HepG2 (cell line): ENCODE data around the gene TMCO6. TPM values are rescaled to one million over a fixed set of nuclear protein-coding genes. Genes with fewer than 3 reads are reported as not detected.

Experiments
- ATAD3A ChIP-seq: sonication (generic); formaldehyde crosslinking; IDR thresholded peaks from 2 replicates; pipeline ENCODE4 v1.4.0; 2020; ENCODE audit warnings: missing genetic modification reagents
- CREM ChIP-seq, 2 experiments: sonication (generic) in 1 of 2; formaldehyde crosslinking in 1 of 2; IDR thresholded peaks; 2 replicates each; pipeline versions ENCODE4 v1.4.0 to v1.6.1; 2016 to 2020; ENCODE audit warnings: antibody characterized with exemption in 1 of 2, mild to moderate bottlenecking in 1 of 2, missing genetic modification reagents in 1 of 2
- DBP ChIP-seq: sonication (generic); formaldehyde crosslinking; IDR thresholded peaks from 2 replicates; pipeline ENCODE4 v1.4.0; 2020; ENCODE audit warnings: missing genetic modification reagents; ENCODE audit errors: not compliant biosample characterization
- DZIP1 ChIP-seq: sonication (generic); formaldehyde crosslinking; IDR thresholded peaks from 2 replicates; pipeline ENCODE4 v1.5.0; 2020; ENCODE audit warnings: mild to moderate bottlenecking, missing genetic modification reagents
- FOXK2 ChIP-seq: fragments of 450-650 bp; IDR thresholded peaks from 2 replicates; pipeline ENCODE4 v1.6.1; 2016
- GATAD2A ChIP-seq: IDR thresholded peaks from 2 replicates; pipeline ENCODE4 v1.6.1; 2016
- HBP1 ChIP-seq: IDR thresholded peaks from 2 replicates; pipeline ENCODE4 v1.6.1; 2016; ENCODE audit warnings: low read depth, control low read depth
- HNRNPK ChIP-seq: fragments of 200-400 bp; formaldehyde crosslinking; IDR thresholded peaks from 2 replicates; pipeline ENCODE4 v1.6.1; 2018; ENCODE audit warnings: low read length, low read depth, moderate library complexity, mild to moderate bottlenecking; ENCODE audit not compliant: poor library complexity, severe bottlenecking
- JUNB ChIP-seq: sonication (generic); formaldehyde crosslinking; IDR thresholded peaks from 2 replicates; pipeline ENCODE4 v1.8.0; 2022; ENCODE audit warnings: missing genetic modification reagents, mild to moderate bottlenecking, borderline replicate concordance
- MTA3 ChIP-seq: sonication (generic); formaldehyde crosslinking; IDR thresholded peaks from 2 replicates; pipeline ENCODE4 v1.4.0; 2020; ENCODE audit warnings: missing genetic modification reagents
- NFYB ChIP-seq: sonication (generic); formaldehyde crosslinking; IDR thresholded peaks from 2 replicates; pipeline ENCODE4 v1.4.0; 2020; ENCODE audit warnings: missing genetic modification reagents
- NPAS2 ChIP-seq: sonication (generic); formaldehyde crosslinking; IDR thresholded peaks from 2 replicates; pipeline ENCODE4 v1.8.0; 2022; ENCODE audit warnings: mild to moderate bottlenecking, missing genetic modification reagents, borderline replicate concordance
- PCBP1 ChIP-seq: fragments of 200-400 bp; formaldehyde crosslinking; IDR thresholded peaks from 2 replicates; pipeline ENCODE4 v1.6.1; 2017; ENCODE audit warnings: mild to moderate bottlenecking, low read depth, low read length, borderline replicate concordance
- TBX2 ChIP-seq: sonication (generic); formaldehyde crosslinking; IDR thresholded peaks from 2 replicates; pipeline ENCODE4 v1.5.0; 2020; ENCODE audit warnings: missing genetic modification reagents, mild to moderate bottlenecking, borderline replicate concordance
- ZFP1 ChIP-seq: IDR thresholded peaks from 2 replicates; pipeline ENCODE4 v1.6.1; 2016
- ZNF260 ChIP-seq: sonication (generic); formaldehyde crosslinking; IDR thresholded peaks from 2 replicates; pipeline ENCODE4 v1.4.0; 2020; ENCODE audit warnings: missing genetic modification reagents, low read depth, mild to moderate bottlenecking, borderline replicate concordance
- ZNF280B ChIP-seq: sonication (generic); formaldehyde crosslinking; IDR thresholded peaks from 2 replicates; pipeline ENCODE4 v1.5.0; 2020; ENCODE audit warnings: missing genetic modification reagents, mild to moderate bottlenecking, borderline replicate concordance
- ZNF362 ChIP-seq: sonication (generic); formaldehyde crosslinking; IDR thresholded peaks from 2 replicates; pipeline ENCODE4 v1.4.0; 2020; ENCODE audit warnings: missing genetic modification reagents, mild to moderate bottlenecking, borderline replicate concordance
- ZNF468 ChIP-seq: sonication (generic); formaldehyde crosslinking; IDR thresholded peaks from 2 replicates; pipeline ENCODE4 v1.8.0; 2022; ENCODE audit warnings: mild to moderate bottlenecking, moderate library complexity, missing genetic modification reagents
- ZNF547 ChIP-seq: sonication (generic); formaldehyde crosslinking; IDR thresholded peaks from 2 replicates; pipeline ENCODE4 v1.5.1; 2020; ENCODE audit warnings: mild to moderate bottlenecking, missing genetic modification reagents
- ZNF598 ChIP-seq: sonication (generic); formaldehyde crosslinking; IDR thresholded peaks from 2 replicates; pipeline ENCODE4 v1.5.1; 2020; ENCODE audit warnings: mild to moderate bottlenecking, missing genetic modification reagents, borderline replicate concordance
- ZNF724P ChIP-seq: sonication (generic); formaldehyde crosslinking; IDR thresholded peaks from 2 replicates; pipeline ENCODE4 v1.8.0; 2022; ENCODE audit warnings: missing genetic modification reagents, borderline replicate concordance
- ZNF740 ChIP-seq: sonication (generic); formaldehyde crosslinking; IDR thresholded peaks from 2 replicates; pipeline ENCODE4 v1.4.0; 2020; ENCODE audit warnings: missing genetic modification reagents
- polyA plus RNA-seq, 8 experiments: library from polyadenylated mRNA; depleted of rRNA in 3 of 8; stranded (reverse) in 7 of 8; unstranded in 1 of 8; fragments of >200 nt; fragmentation: Illumina TruSeq in 4 of 8; extraction: Trizol in 4 of 8; gene quantifications; 2 replicates each; pipeline versions ENCODE4 v1.2.1 to v1.2.3, GENCODE V29; 2011 to 2016; ENCODE audit warnings: low read depth in 4 of 8, missing spikeins in 1 of 8, mixed read lengths in 1 of 8; ENCODE audit not compliant: insufficient read depth in 1 of 8
- total RNA-seq, 5 experiments: library from RNA; depleted of rRNA; stranded (reverse); fragments of >200 nt; fragmentation: Illumina TruSeq; extraction: Trizol; gene quantifications; 2 replicates each; pipeline ENCODE4 v1.2.3, GENCODE V29; 2016; ENCODE audit warnings: low read depth in 1 of 5

The TMCO6 gene
- total and polyA plus RNA-seq, 2 of the 13 experiments (the other 11 are each of a cell fraction or from before 2014, with no cell fraction given) = 16.6 to 28.2 TPM

GRCh38 chr5:140633021-140633471 lies 6.2 kb upstream of the TMCO6 start, which contains the start of gene CD14 (continued):
- TF ChIP-seq ZNF280B (CRISPR knock-in tag) (no peak), NFYB (CRISPR knock-in tag) (no peak), DZIP1 (CRISPR knock-in tag) (no peak), ZNF724P (no peak), ZNF468 (CRISPR knock-in tag) (no peak), ZNF547 (CRISPR knock-in tag) (no peak), CREM (IDR thresholded peaks at IDR 0.05) (peak; percentile 30; the same call in 1 of the 2 replicates), CREM (CRISPR knock-in tag; IDR thresholded peaks at IDR 0.05) (no peak), GATAD2A (CRISPR knock-in tag) (peak; percentile 60), HNRNPK (no peak), ATAD3A (no peak), JUNB (CRISPR knock-in tag) (no peak), ZNF598 (no peak), HBP1 (CRISPR knock-in tag) (no peak), DBP (no peak), ZFP1 (no peak), NPAS2 (no peak), MTA3 (CRISPR knock-in tag) (no peak), PCBP1 (no peak), ZNF362 (CRISPR knock-in tag) (no peak), ZNF740 (CRISPR knock-in tag) (peak; percentile 27; the same call in 1 of the 2 replicates), TBX2 (CRISPR knock-in tag) (0 out of 2 replicates have a peak, but pooled peaks have one; percentile 61), FOXK2 (no peak), ZNF260 (CRISPR knock-in tag) (no peak)
